Heart left ventricle (tissue), 16 donors: ENCODE measurements around the gene SLIT1. TPM values are rescaled to one million over a fixed set of nuclear protein-coding genes. Genes with fewer than 3 reads are reported as not detected.
A peak's percentile ranks its signal among the peaks of the same experiment; 100 is the strongest.

Experiments
- ATAC-seq, 4 donors: fragments of 200-7000 bp; cut with Tn5 transposase; one replicate each; pipeline ENCODE4 v1.9.1; 2020 to 2022; ENCODE audit warnings: moderate library complexity in 4 of 4, mild to moderate bottlenecking in 3 of 4, moderate number of reproducible peaks in 1 of 4
- DNase-seq, 5 donors: peaks; one replicate each; pipeline ENCODE4 v3.0.0-alpha.2; 2020
- H3K27ac ChIP-seq, 12 donors: fragments of 200-600 bp; sonication (generic) in 4 of 12; one replicate each; pipeline versions ENCODE4 v1.5.0 to v1.8.0; 2016 to 2022; ENCODE audit warnings: mild to moderate bottlenecking in 2 of 12
- H3K27me3 ChIP-seq, 9 donors: fragments of 200-600 bp; sonication (generic) in 2 of 9; one replicate each; pipeline versions ENCODE4 v1.5.1 to v1.8.0; 2016 to 2022; ENCODE audit warnings: mild to moderate bottlenecking in 3 of 9
- H3K36me3 ChIP-seq, 9 donors: fragments of 200-600 bp; sonication (generic) in 2 of 9; one replicate each; pipeline versions ENCODE4 v1.5.0 to v1.8.0; 2018 to 2022; ENCODE audit warnings: mild to moderate bottlenecking in 2 of 9
- H3K4me1 ChIP-seq, 12 donors: fragments of 200-600 bp; sonication (generic) in 4 of 12; one replicate each; pipeline versions ENCODE4 v1.5.0 to v1.8.0; 2016 to 2022; ENCODE audit warnings: mild to moderate bottlenecking in 3 of 12
- H3K4me3 ChIP-seq, 12 donors: fragments of 200-600 bp; sonication (generic) in 4 of 12; one replicate each; pipeline versions ENCODE4 v1.5.0 to v1.8.0; 2017 to 2022; ENCODE audit warnings: mild to moderate bottlenecking in 9 of 12, moderate library complexity in 4 of 12
- H3K9me3 ChIP-seq, 12 donors: fragments of 200-600 bp; sonication (generic) in 4 of 12; one replicate each; pipeline versions ENCODE4 v1.5.0 to v1.8.0; 2016 to 2022; ENCODE audit warnings: mild to moderate bottlenecking in 1 of 12
- POLR2A ChIP-seq, 2 donors: fragments of 450-650 bp; IDR thresholded peaks; one replicate each; pipeline ENCODE4 v1.6.1; 2017; ENCODE audit warnings: antibody characterized with exemption in 2 of 2, mild to moderate bottlenecking in 2 of 2, moderate library complexity in 2 of 2
- WGBS, 4 donors: extraction: QIAGEN DNeasy Blood & Tissue Kit in 2 of 4; methylation state at CpG; one replicate each; pipeline versions ENCODE4 v1.1.5 to v1.1.7; 2013 to 2018; 5-methylcytosine and 5-hydroxymethylcytosine counted together
- intact Hi-C, 10 donors: fragments of 100-400 bp; cut with DNase I; formaldehyde crosslinking; loops; one replicate each; pipeline versions ENCODE4 v1.11.1 to v1.14.2; 2022
- polyA plus RNA-seq, 2 donors: library from polyadenylated mRNA; stranded (reverse); fragments of 200-250 nt; gene quantifications; one replicate each; pipeline ENCODE4 v1.2.3, GENCODE V29; 2013
- total RNA-seq, 9 donors: library from RNA; depleted of rRNA in 2 of 9; stranded (reverse); fragments of >200 nt in 2 of 9; fragmentation: NEBNext Ultra II Directional in 3 of 9; extraction: Animal tissue kit (Norgen Biotek cat#: 25700) in 3 of 9; gene quantifications; one replicate each; pipeline versions ENCODE4 v1.1.0 to v1.2.4, GENCODE V29; 2016 to 2023
- TF ChIP-seq, protein P1 (sequence below), 12 donors: fragments of 200-600 bp; sonication (generic) in 4 of 12; IDR thresholded peaks; one replicate each; pipeline versions ENCODE4 v1.5.0 to v1.8.0; 2018 to 2022; ENCODE audit warnings: antibody characterized with exemption in 12 of 12, mild to moderate bottlenecking in 5 of 12
- donor health status: ischemic (EF 13 %, LVEDD 7.1; RV severe dilation, severe dysfunction).
- donor health status: healthy with polysubstance abuse.
- donor health status: DM: no; HTN: yes; CAD: no.
- donor health status: DM: no; HTN: no; CAD: no.
- donor health status: ischemic (EF 25% LVEDD 6.9; RV normal size, moderate dysfunction).
- donor health status: ischemic (EF 25% LVEDD 5.7; RV mildly dilated, moderate dysfunction).
- donor health status: healthy.
- donor health status: DM: yes; HTN: yes; CAD: no.
- donor health status: ischemic (EF 35%, LVEDD 5.7; RV mildly dilated, moderate dysfunction).
- donor health status: nonischemic (EF 11% LVEDD 7.7; RV severe dilation, severe dysfunction).
- donor health status: DM: yes; HTN: yes; CAD: no.
- donor health status: PGD.
- donor health status: ischemic (EF 29% LVEDD 5.4; RV normal size, mild dysfunction).
- donor health status: nonischemic (EF 23%, LVEDD 6.1; RV moderate dilation, normal function).

Gene SLIT1
- total and polyA plus RNA-seq, 11 donors: 0.04 to 0.61 (median 0.12) TPM

DNA sequence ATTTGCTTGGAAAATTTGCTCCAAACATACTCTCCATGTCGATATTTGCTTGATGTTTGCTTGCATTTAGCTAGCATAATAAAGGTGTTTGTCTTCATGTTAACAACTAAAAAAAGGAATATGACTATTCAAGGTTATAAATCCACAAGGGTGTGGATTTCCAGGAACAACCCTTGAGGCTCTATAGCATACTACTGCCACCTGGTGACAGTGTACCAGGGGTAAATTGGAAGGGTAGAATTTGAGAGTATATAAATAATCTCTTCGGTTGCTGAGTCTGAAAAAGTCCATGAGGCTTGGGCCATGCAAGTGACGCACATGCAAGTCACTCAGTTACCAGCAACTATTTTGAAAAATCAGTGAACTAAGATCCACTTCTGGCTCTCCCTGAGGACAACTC, 68.4 kb downstream of the SLIT1 start:
- Histone ChIP-seq H3K27ac (no peak overlapping the region), H3K9me3 (no peaks in the 10 kb centered on the region), H3K4me1 (no peaks in the 10 kb centered on the region), H3K4me3 (no peak overlapping the region), H3K36me3 (no peaks in the 10 kb centered on the region), H3K27me3 (peaks cover 0 to 14% (median 0%) of the 10 kb centered on the region in 9 donors)
- ATAC-seq (peak in 2 of 4 donors; percentile 46 to 62), DNase-seq (no peak)
- intact Hi-C loops: loop anchor here in 8 of 10 donors (1.0 to 2.0 kb wide), 3 partner anchors 44 to 45 kb away; no protein-coding TSS in a partner anchor
- no peak for TF ChIP-seq POLR2A (IDR thresholded peaks at IDR 0.05)
- TF ChIP-seq, protein P1, sequence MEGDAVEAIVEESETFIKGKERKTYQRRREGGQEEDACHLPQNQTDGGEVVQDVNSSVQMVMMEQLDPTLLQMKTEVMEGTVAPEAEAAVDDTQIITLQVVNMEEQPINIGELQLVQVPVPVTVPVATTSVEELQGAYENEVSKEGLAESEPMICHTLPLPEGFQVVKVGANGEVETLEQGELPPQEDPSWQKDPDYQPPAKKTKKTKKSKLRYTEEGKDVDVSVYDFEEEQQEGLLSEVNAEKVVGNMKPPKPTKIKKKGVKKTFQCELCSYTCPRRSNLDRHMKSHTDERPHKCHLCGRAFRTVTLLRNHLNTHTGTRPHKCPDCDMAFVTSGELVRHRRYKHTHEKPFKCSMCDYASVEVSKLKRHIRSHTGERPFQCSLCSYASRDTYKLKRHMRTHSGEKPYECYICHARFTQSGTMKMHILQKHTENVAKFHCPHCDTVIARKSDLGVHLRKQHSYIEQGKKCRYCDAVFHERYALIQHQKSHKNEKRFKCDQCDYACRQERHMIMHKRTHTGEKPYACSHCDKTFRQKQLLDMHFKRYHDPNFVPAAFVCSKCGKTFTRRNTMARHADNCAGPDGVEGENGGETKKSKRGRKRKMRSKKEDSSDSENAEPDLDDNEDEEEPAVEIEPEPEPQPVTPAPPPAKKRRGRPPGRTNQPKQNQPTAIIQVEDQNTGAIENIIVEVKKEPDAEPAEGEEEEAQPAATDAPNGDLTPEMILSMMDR (IDR thresholded peaks at IDR 0.05): peak; percentile 19 to 62 (median 47)
- 41 to 63% (median 45%) methylated on average over 3 of the region's 3 CpGs for whole genome bisulfite sequencing, 4 donors

GRCh38 chr10:97116462-97117162, 69.1 kb downstream of the SLIT1 start:
- Histone ChIP-seq H3K4me1 (no peaks in the 10 kb centered on the region), H3K4me3 (no peak overlapping the region), H3K9me3 (no peaks in the 10 kb centered on the region), H3K36me3 (no peaks in the 10 kb centered on the region), H3K27ac (no peak overlapping the region), H3K27me3 (peaks cover 0 to 13% (median 0%) of the 10 kb centered on the region in 9 donors)
- no peak for ATAC-seq
- DNase-seq: no peak
- no peak for TF ChIP-seq POLR2A (IDR thresholded peaks at IDR 0.05)
- TF ChIP-seq, protein P1 (IDR thresholded peaks at IDR 0.05): no peak
- intact Hi-C loops: loop anchor here in 8 of 10 donors (1.0 to 2.0 kb wide), 3 partner anchors 43 to 44 kb away; no protein-coding TSS in a partner anchor
- 74 to 81% (median 77%) methylated on average over 4 to 7 of the region's 7 CpGs for WGBS, 4 donors

GRCh38 chr10:97115846-97116245, 69.9 kb downstream of the SLIT1 start:
- H3K27ac ChIP-seq: no peak overlapping the region
- no peak for TF ChIP-seq POLR2A (IDR thresholded peaks at IDR 0.05)
- TF ChIP-seq, protein P1 (IDR thresholded peaks at IDR 0.05): no peak
- intact Hi-C loops: loop anchor here in 5 of 10 donors (2.0 kb wide), 1 partner anchor 43 kb away; no protein-coding TSS in a partner anchor
- no peaks in the 10 kb centered on the region for H3K4me1 ChIP-seq
- H3K27me3 ChIP-seq: peaks cover 0 to 8% (median 0%) of the 10 kb centered on the region in 9 donors
- ATAC-seq (no peak), DNase-seq (no peak)
- H3K4me3 ChIP-seq: no peak overlapping the region
- no peaks in the 10 kb centered on the region for H3K9me3 ChIP-seq
- no peaks in the 10 kb centered on the region for H3K36me3 ChIP-seq
- WGBS, 4 donors: 58 to 96% (median 84%) methylated on average over 2 of the region's 2 CpGs

- Histone ChIP-seq H3K4me1 (peaks cover 0 to 5% (median 0%) of the 10 kb centered on the region in 12 donors), H3K36me3 (no peaks in the 10 kb centered on the region), H3K4me3 (no peak overlapping the region), H3K27me3 (no peaks in the 10 kb centered on the region), H3K9me3 (no peaks in the 10 kb centered on the region), H3K27ac (no peak overlapping the region)
- no peak for DNase-seq
- TF ChIP-seq POLR2A (IDR thresholded peaks at IDR 0.05): no peak
- TF ChIP-seq, protein P1 (IDR thresholded peaks at IDR 0.05): no peak
- 77 to 84% (median 80%) methylated on average over 11 of the region's 11 CpGs for WGBS, 4 donors
- ATAC-seq: no peak
- intact Hi-C loops: no loop called here
Observed at GRCh38 chr10:97111615-97112014, 74.1 kb downstream of the SLIT1 start.
